A549 (cell line): ENCODE measurements around the gene TSEN54. TPM values are rescaled to one million over a fixed set of nuclear protein-coding genes. Genes with fewer than 3 reads are reported as not detected.

Source experiments
- ATAC-seq, 2 experiments: fragments of 200-7000 bp in 1 of 2; fragments of >200 bp in 1 of 2; cut with Nextera tagmentation in 1 of 2; cut with Tn5 transposase in 1 of 2; 3 replicates each; pipeline versions ENCODE4 v1.8.0 to v1.9.1; 2018 to 2020; ENCODE audit warnings: mild to moderate bottlenecking in 1 of 2, moderate library complexity in 1 of 2
- CTCF ChIA-PET: fragments of 300-600 bp; sonication (Branson Sonifier 250); formaldehyde crosslinking; extraction: SDS; loops from one replicate; lab custom pipeline; 2021; ENCODE audit warnings: antibody characterized with exemption, inconsistent platforms; lab: Yijun Ruan, JAX
- POLR2A ChIA-PET: fragments of 350-600 bp; formaldehyde crosslinking; extraction: SDS; loops from one replicate; lab custom pipeline; 2021; ENCODE audit warnings: antibody characterized with exemption, inconsistent platforms; lab: Yijun Ruan, JAX
- DNase-seq, 2 experiments: peaks; one replicate each; pipeline versions ENCODE4 v3.0.0 to v3.0.0-alpha.2; 2011 to 2016; ENCODE audit warnings: low read depth in 1 of 2, low spot score in 1 of 2
- FAIRE-seq: peaks from 2 replicates; lab custom pipeline; 2011; peaks lifted over from hg19 to GRCh38; lab: Jason Lieb, UNC
- H3K27ac ChIP-seq, 2 experiments: fragments of >200 bp; sonication (Bioruptor Twin); formaldehyde crosslinking; 3 replicates each; pipeline ENCODE4 v1.5.1; 2016 to 2017
- H3K4me1 ChIP-seq: fragments of >200 bp; sonication (Bioruptor Twin); formaldehyde crosslinking; 3 replicates; pipeline ENCODE4 v1.6.1; 2016
- H3K4me2 ChIP-seq: fragments of >200 bp; sonication (Bioruptor Twin); formaldehyde crosslinking; 3 replicates; pipeline ENCODE4 v1.6.1; 2016
- H3K4me3 ChIP-seq: fragments of >200 bp; sonication (Bioruptor Twin); formaldehyde crosslinking; 3 replicates; pipeline ENCODE4 v1.5.1; 2016
- H3K9me3 ChIP-seq: fragments of >200 bp; sonication (Bioruptor Twin); formaldehyde crosslinking; 3 replicates; pipeline ENCODE4 v1.6.1; 2016
- BHLHE40 ChIP-seq: IDR thresholded peaks from 2 replicates; pipeline ENCODE4 v1.6.1; 2012; ENCODE audit warnings: low read depth, low read length, inconsistent platforms
- CBX2 ChIP-seq: fragments of 200-600 bp; sonication (generic); IDR thresholded peaks from 2 replicates; pipeline ENCODE4 v1.6.1; 2016; ENCODE audit warnings: low read depth, mild to moderate bottlenecking, borderline replicate concordance
- CBX8 ChIP-seq: fragments of 200-600 bp; sonication (generic); IDR thresholded peaks from 2 replicates; pipeline ENCODE4 v1.6.1; 2016
- CHD2 ChIP-seq: fragments of 150-350 bp; IDR thresholded peaks from 2 replicates; pipeline ENCODE4 v1.6.1; 2014; ENCODE audit warnings: low read length; ENCODE audit not compliant: partially characterized antibody
- CHD4 ChIP-seq: fragments of 200-600 bp; sonication (generic); IDR thresholded peaks from 2 replicates; pipeline ENCODE4 v1.6.1; 2016; ENCODE audit warnings: antibody characterized with exemption, mild to moderate bottlenecking, borderline replicate concordance
- ESRRA ChIP-seq: fragments of 150-350 bp; IDR thresholded peaks from 2 replicates; pipeline ENCODE4 v1.6.1; 2014; ENCODE audit warnings: mild to moderate bottlenecking, low read length, borderline replicate concordance
- FOSB ChIP-seq: fragments of 250-450 bp; sonication (Bioruptor Pico); IDR thresholded peaks from 2 replicates; pipeline ENCODE4 v1.5.0; 2020; ENCODE audit warnings: mild to moderate bottlenecking, moderate library complexity
- FOXS1 ChIP-seq: fragments of 250-450 bp; sonication (Bioruptor Pico); IDR thresholded peaks from 2 replicates; pipeline ENCODE4 v1.5.0; 2020; ENCODE audit warnings: mild to moderate bottlenecking, moderate library complexity
- GATA3 ChIP-seq: IDR thresholded peaks from 2 replicates; pipeline ENCODE4 v1.6.1; 2012; ENCODE audit warnings: borderline replicate concordance
- HEYL ChIP-seq: fragments of 250-450 bp; sonication (Bioruptor Pico); IDR thresholded peaks from 2 replicates; pipeline ENCODE4 v1.8.0; 2021; ENCODE audit warnings: mild to moderate bottlenecking, moderate library complexity
- HOXB13 ChIP-seq: fragments of 250-450 bp; sonication (Bioruptor Pico); IDR thresholded peaks from 2 replicates; pipeline ENCODE4 v1.5.0; 2020; ENCODE audit warnings: low read depth, mild to moderate bottlenecking, moderate library complexity
- MAFK ChIP-seq: fragments of 450-650 bp; IDR thresholded peaks from 2 replicates; pipeline ENCODE4 v1.6.1; 2014; ENCODE audit not compliant: partially characterized antibody
- MYC ChIP-seq: IDR thresholded peaks from 2 replicates; pipeline ENCODE4 v1.6.1; 2012; ENCODE audit warnings: mild to moderate bottlenecking, inconsistent platforms, low read length, improper control_type of control experiment, borderline replicate concordance
- NFE2L2 ChIP-seq: fragments of 150-350 bp; conservative IDR thresholded peaks from 2 replicates; pipeline ENCODE4 v1.6.1; 2014; ENCODE audit warnings: low read length
- NPAS2 ChIP-seq: fragments of 250-450 bp; sonication (Bioruptor Pico); IDR thresholded peaks from 2 replicates; pipeline ENCODE4 v1.8.0; 2022; ENCODE audit warnings: mild to moderate bottlenecking, moderate library complexity, borderline replicate concordance
- POLR2A ChIP-seq: IDR thresholded peaks from 2 replicates; pipeline ENCODE4 v1.6.1; 2012; ENCODE audit warnings: mild to moderate bottlenecking, low read length
- RCOR1 ChIP-seq: fragments of 150-350 bp; IDR thresholded peaks from 2 replicates; pipeline ENCODE4 v1.6.1; 2014; ENCODE audit warnings: antibody characterized with exemption, low read length, low read depth
- RNF2 ChIP-seq: fragments of 200-600 bp; sonication (generic); IDR thresholded peaks from 2 replicates; pipeline ENCODE4 v1.6.1; 2016; ENCODE audit warnings: low read depth, mild to moderate bottlenecking, antibody characterized with exemption, moderate library complexity, borderline replicate concordance
- TP53 ChIP-seq: fragments of 250-450 bp; sonication (Bioruptor Pico); IDR thresholded peaks from 2 replicates; pipeline ENCODE4 v1.5.0; 2021; ENCODE audit warnings: mild to moderate bottlenecking, moderate library complexity
- ZSCAN20 ChIP-seq: fragments of 250-450 bp; sonication (Bioruptor Pico); IDR thresholded peaks from 2 replicates; pipeline ENCODE4 v1.8.0; 2022; ENCODE audit warnings: mild to moderate bottlenecking, moderate library complexity
- WGBS: methylation state at CpG from one replicate; pipeline ENCODE4 v1.1.6; 2017; ENCODE audit errors: missing lambda C conversion rate; 5-methylcytosine and 5-hydroxymethylcytosine counted together
- polyA plus RNA-seq, 4 experiments: library from polyadenylated mRNA; depleted of rRNA in 3 of 4; stranded (reverse); fragments of >200 nt; fragmentation: RNase III in 1 of 4; extraction: RNeasy Plus Mini Kit Qiagen cat#74134 plus additional on column Dnase treatment in 1 of 4; gene quantifications; 2 replicates in 3 of 4; 3 replicates in 1 of 4; pipeline ENCODE4 v1.2.3, GENCODE V29; 2011 to 2017
- TF ChIP-seq, protein P1 (sequence below): fragments of 450-650 bp; IDR thresholded peaks from 2 replicates; pipeline ENCODE4 v1.6.1; 2014; ENCODE audit warnings: antibody characterized with exemption
- TF ChIP-seq, protein P2 (sequence below): fragments of >200 bp; sonication (Bioruptor Twin); formaldehyde crosslinking; IDR thresholded peaks from 3 replicates; pipeline ENCODE4 v1.5.1; 2016
- TF ChIP-seq, protein P3 (sequence below): fragments of 200-600 bp; sonication (generic); IDR thresholded peaks from 2 replicates; pipeline ENCODE4 v1.6.1; 2016; ENCODE audit warnings: antibody characterized with exemption, mild to moderate bottlenecking, moderate library complexity
- TF ChIP-seq, protein P4 (sequence below): fragments of >200 bp; sonication (Bioruptor Twin); formaldehyde crosslinking; IDR thresholded peaks from 2 replicates; pipeline ENCODE4 v1.6.1; 2016
- TF ChIP-seq, protein P5 (sequence below): IDR thresholded peaks from 2 replicates; pipeline ENCODE4 v1.6.1; 2012
- TF ChIP-seq, protein P6 (sequence below): fragments of 150-350 bp; IDR thresholded peaks from 2 replicates; pipeline ENCODE4 v1.6.1; 2014; ENCODE audit warnings: low read depth, mild to moderate bottlenecking, low read length
- TF ChIP-seq, protein P7 (sequence below): IDR thresholded peaks from 2 replicates; pipeline ENCODE4 v1.6.1; 2012; ENCODE audit warnings: low read depth, borderline replicate concordance

Gene TSEN54
- polyA plus RNA-seq, 2 of the 4 experiments (the other 2 are of a cell fraction) = 24.8 to 38.4 TPM

DNA sequence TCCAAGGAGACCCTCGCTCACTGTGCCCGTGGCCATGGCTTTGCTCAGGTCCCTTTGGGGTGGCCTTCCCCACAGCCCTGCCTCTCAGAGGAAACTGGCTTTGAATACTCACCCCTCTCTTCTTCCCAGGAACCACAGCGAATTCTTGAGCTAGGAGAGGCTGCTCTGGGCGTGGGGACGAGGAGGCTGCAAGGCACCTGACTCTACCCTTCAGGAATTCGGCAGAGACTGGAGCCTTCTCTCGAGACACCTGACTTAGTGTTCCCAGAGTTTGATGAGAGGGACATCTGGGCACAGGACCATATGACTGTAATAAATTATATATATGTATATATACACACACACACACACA lies 15.4 kb downstream of the TSEN54 start:
- Histone ChIP-seq H3K4me3 (no peak overlapping the region), H3K4me1 (peaks cover 25% of the 10 kb centered on the region), H3K27ac (peak overlapping the region in 1 of 2 experiments; percentile 75; a peak in 3 of 6 replicates), H3K4me2 (peak overlapping the region; percentile 40; the same call in 1 of the 3 replicates), H3K9me3 (no peaks in the 10 kb centered on the region)
- CTCF ChIA-PET = interaction anchor here (0.6 to 1.2 kb wide), 6 partner anchors 15 to 120 kb away, joined by 3 to 4 read pairs (median 3); partner anchors contain the start of gene TSEN54
- ATAC-seq (peak; percentile 57 to 70), FAIRE-seq (no peak), DNase-seq (peak in 1 of 2 experiments; percentile 63)
- TF ChIP-seq, protein P1, sequence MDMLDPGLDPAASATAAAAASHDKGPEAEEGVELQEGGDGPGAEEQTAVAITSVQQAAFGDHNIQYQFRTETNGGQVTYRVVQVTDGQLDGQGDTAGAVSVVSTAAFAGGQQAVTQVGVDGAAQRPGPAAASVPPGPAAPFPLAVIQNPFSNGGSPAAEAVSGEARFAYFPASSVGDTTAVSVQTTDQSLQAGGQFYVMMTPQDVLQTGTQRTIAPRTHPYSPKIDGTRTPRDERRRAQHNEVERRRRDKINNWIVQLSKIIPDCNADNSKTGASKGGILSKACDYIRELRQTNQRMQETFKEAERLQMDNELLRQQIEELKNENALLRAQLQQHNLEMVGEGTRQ = no peak
- TF ChIP-seq FOXS1 (no peak), NFE2L2 (no peak), TP53 (CRISPR knock-in tag) (no peak), RCOR1 (no peak), NPAS2 (CRISPR knock-in tag) (no peak), CHD4 (no peak), CBX2 (no peak), MYC (no peak), GATA3 (no peak), CHD2 (no peak), CBX8 (no peak), POLR2A (no peak), HOXB13 (CRISPR knock-in tag) (no peak), BHLHE40 (no peak)
- TF ChIP-seq, protein P2, sequence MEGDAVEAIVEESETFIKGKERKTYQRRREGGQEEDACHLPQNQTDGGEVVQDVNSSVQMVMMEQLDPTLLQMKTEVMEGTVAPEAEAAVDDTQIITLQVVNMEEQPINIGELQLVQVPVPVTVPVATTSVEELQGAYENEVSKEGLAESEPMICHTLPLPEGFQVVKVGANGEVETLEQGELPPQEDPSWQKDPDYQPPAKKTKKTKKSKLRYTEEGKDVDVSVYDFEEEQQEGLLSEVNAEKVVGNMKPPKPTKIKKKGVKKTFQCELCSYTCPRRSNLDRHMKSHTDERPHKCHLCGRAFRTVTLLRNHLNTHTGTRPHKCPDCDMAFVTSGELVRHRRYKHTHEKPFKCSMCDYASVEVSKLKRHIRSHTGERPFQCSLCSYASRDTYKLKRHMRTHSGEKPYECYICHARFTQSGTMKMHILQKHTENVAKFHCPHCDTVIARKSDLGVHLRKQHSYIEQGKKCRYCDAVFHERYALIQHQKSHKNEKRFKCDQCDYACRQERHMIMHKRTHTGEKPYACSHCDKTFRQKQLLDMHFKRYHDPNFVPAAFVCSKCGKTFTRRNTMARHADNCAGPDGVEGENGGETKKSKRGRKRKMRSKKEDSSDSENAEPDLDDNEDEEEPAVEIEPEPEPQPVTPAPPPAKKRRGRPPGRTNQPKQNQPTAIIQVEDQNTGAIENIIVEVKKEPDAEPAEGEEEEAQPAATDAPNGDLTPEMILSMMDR = no peak
- TF ChIP-seq, protein P3, sequence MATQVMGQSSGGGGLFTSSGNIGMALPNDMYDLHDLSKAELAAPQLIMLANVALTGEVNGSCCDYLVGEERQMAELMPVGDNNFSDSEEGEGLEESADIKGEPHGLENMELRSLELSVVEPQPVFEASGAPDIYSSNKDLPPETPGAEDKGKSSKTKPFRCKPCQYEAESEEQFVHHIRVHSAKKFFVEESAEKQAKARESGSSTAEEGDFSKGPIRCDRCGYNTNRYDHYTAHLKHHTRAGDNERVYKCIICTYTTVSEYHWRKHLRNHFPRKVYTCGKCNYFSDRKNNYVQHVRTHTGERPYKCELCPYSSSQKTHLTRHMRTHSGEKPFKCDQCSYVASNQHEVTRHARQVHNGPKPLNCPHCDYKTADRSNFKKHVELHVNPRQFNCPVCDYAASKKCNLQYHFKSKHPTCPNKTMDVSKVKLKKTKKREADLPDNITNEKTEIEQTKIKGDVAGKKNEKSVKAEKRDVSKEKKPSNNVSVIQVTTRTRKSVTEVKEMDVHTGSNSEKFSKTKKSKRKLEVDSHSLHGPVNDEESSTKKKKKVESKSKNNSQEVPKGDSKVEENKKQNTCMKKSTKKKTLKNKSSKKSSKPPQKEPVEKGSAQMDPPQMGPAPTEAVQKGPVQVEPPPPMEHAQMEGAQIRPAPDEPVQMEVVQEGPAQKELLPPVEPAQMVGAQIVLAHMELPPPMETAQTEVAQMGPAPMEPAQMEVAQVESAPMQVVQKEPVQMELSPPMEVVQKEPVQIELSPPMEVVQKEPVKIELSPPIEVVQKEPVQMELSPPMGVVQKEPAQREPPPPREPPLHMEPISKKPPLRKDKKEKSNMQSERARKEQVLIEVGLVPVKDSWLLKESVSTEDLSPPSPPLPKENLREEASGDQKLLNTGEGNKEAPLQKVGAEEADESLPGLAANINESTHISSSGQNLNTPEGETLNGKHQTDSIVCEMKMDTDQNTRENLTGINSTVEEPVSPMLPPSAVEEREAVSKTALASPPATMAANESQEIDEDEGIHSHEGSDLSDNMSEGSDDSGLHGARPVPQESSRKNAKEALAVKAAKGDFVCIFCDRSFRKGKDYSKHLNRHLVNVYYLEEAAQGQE = no peak
- TF ChIP-seq, protein P4, sequence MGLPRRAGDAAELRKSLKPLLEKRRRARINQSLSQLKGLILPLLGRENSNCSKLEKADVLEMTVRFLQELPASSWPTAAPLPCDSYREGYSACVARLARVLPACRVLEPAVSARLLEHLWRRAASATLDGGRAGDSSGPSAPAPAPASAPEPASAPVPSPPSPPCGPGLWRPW = no peak
- 65% methylated on average over 7 of the region's 7 CpGs for WGBS
- POLR2A ChIA-PET = no interaction called here

DNA sequence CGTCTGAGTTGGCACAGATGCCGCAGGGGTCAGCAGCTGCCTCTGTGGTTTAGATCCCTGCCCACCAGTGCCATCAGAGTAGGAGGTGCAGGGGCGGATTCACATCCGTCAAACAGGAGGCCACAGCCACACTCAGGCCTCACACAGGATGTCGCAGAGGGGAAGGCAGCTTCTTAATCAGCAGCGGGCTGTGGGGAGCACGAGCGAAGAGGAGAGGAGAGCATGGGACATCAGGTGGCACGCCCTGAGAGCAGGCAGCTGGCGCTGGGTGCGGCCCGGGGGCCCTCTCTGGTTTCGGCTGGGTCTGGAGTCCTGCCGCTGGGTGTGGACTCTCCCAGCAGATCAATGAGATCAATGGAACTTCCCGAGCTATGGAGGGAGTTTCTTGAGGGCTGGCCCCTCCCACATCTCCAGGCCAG lies 18.8 kb downstream of the TSEN54 start:
- H3K4me1 ChIP-seq = peaks cover 25% of the 10 kb centered on the region
- DNase-seq = no peak
- ChIA-PET POLR2A (no interaction called here), CTCF (interaction anchor here (1.1 to 1.3 kb wide), 9 partner anchors 9 to 295 kb away, joined by 3 to 4 read pairs (median 3); partner anchors contain the start of genes SMIM5 and TSEN54)
- FAIRE-seq = no peak
- H3K4me3 ChIP-seq = no peak overlapping the region
- H3K27ac ChIP-seq = no peak overlapping the region
- 92% methylated on average over 15 of the region's 15 CpGs for WGBS
- no peak for ATAC-seq
- no peak overlapping the region for H3K4me2 ChIP-seq
- H3K9me3 ChIP-seq = no peaks in the 10 kb centered on the region
- no peak for TF ChIP-seq ESRRA
- TF ChIP-seq, protein P5, sequence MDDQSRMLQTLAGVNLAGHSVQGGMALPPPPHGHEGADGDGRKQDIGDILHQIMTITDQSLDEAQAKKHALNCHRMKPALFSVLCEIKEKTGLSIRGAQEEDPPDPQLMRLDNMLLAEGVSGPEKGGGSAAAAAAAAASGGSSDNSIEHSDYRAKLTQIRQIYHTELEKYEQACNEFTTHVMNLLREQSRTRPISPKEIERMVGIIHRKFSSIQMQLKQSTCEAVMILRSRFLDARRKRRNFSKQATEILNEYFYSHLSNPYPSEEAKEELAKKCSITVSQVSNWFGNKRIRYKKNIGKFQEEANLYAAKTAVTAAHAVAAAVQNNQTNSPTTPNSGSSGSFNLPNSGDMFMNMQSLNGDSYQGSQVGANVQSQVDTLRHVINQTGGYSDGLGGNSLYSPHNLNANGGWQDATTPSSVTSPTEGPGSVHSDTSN = no peak
- TF ChIP-seq FOSB (CRISPR knock-in tag) = no peak
- TF ChIP-seq MYC = no peak
- no peak for TF ChIP-seq MAFK
- no peak for TF ChIP-seq HEYL
- TF ChIP-seq, protein P6, sequence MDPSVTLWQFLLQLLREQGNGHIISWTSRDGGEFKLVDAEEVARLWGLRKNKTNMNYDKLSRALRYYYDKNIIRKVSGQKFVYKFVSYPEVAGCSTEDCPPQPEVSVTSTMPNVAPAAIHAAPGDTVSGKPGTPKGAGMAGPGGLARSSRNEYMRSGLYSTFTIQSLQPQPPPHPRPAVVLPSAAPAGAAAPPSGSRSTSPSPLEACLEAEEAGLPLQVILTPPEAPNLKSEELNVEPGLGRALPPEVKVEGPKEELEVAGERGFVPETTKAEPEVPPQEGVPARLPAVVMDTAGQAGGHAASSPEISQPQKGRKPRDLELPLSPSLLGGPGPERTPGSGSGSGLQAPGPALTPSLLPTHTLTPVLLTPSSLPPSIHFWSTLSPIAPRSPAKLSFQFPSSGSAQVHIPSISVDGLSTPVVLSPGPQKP = no peak
- no peak for TF ChIP-seq RNF2
- TF ChIP-seq ZSCAN20 (CRISPR knock-in tag) = no peak
- TF ChIP-seq CHD2 = no peak
- TF ChIP-seq, protein P7, sequence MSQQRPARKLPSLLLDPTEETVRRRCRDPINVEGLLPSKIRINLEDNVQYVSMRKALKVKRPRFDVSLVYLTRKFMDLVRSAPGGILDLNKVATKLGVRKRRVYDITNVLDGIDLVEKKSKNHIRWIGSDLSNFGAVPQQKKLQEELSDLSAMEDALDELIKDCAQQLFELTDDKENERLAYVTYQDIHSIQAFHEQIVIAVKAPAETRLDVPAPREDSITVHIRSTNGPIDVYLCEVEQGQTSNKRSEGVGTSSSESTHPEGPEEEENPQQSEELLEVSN = no peak
- TF ChIP-seq NPAS2 (CRISPR knock-in tag) = no peak
